NCI-H1436 (cell line): ENCODE measurements around the gene LARP4.
A peak's percentile ranks its signal among the peaks of the same experiment; 100 is the strongest.
"Not testable (repeated sequence)": the region's sequence is repeated elsewhere in the genome, so short reads cannot be mapped to it uniquely, and the experiment has no call there.

Experiments used
- DNase-seq: peaks from one replicate; lab custom pipeline; 2025; lab: John Stamatoyannopoulos, UW

The LARP4 gene

DNA sequence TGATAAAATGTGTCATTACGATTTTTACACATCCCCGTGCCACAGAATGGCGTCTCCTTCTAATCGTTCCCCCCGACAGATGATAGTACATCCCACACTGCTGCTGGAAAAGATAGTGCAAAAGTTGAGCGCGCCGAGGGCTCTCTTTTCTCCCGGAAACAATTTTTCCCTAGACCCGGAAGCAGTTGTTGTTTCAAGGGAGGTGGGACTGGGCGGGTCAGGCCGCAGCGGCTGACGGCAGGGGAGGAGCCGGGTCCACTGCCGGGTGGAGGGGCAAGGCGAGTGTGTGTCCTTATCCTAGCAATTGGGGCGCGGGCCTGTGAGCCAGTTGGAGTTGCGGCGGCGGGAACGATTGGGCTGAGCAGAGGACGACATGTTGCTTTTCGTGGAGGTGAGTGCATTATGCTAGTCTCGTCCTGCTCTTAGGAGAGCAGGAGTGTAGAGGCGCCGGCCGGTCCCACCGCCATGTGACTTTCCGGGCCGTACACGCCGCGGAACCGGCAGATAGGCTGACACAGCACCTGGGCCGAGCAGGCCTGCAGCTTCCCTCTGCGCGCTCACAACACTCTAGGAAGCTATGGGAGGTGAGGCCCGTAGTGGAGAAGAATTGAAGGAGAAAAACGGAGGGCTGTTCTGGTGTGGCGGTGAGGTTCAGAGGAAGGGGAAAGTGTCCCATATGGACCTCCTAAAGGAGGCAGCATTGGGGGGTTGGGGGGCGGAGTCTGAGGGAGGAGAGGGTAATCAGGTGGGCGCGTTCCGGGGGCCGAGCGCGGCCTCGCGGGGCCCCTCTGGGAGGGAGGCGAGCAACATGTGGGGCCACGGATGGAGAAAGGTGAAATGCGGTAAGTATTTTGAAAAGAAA is at the start of gene LARP4:
Gene LARP4, plus strand, starts transcription at position 248 of the 862 bp plus-strand sequence. Its CDS starts 126 bp downstream, at position 374.
- DNase-seq = peak; percentile 89

DNA sequence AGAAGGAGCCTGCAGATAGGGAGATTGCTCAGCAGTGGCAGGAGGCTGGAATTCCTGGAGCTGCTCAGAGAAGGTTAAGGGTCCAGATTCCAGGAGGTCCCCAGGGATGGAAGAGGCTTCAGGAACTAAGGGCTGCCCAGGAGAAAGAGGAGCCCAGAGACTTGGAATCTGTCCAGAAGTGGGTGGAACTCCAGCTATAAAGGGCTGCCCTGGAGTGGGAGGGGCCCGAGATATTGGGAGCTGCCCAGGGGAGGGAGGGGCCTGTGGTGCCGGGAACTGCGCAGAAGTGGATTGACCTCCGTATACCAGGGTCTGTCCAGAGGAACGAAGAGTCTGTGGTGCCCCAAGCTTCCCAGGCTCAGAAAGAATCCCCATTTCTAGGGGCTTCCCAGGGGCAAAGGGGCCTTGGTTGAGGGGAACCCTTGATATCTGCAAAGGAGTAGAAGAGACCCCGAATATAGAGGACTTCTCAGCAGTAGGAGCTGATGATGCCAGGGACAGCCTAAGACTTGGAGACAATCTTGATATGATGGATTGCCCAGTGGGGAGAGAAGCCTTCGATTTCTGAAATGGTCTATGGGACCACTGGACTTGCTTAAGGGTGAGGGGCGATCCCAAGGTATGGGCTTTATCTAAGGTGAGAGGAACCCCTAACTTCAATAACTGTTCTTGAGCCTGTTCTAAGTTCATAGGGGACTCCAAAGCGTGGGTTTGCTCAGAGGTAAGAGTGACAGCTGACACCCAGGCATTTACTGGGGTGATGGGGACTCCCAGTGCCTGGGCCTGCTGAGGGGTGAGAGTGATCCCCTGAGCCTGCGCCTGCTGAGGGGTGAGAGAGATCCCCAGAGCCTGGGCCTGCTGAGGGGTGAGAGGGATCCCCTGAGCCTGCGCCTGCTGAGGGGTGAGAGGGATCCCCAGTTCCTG is 49.3 kb upstream of the LARP4 start:
- no peak for DNase-seq

DNA sequence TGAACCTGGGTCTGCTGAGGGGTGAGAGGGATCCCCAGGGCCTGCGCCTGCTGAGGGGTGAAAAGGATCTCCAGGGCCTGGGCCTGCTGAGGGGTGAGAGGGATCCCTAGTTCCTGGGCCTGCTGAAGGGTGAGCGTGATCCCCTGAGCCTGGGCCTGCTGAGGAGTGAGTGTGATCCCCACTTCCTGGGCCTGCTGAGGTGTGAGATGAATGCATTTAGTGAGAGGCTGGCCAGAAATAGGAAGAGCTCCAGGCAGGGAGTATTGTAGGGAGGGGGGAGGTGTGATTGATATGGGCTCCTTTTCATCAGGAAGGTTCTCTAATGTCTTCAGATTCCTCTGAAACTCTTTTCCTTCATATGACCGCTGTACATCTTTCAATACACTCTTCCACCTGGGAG is 47.3 kb upstream of the LARP4 start:
- no peak for DNase-seq

DNA sequence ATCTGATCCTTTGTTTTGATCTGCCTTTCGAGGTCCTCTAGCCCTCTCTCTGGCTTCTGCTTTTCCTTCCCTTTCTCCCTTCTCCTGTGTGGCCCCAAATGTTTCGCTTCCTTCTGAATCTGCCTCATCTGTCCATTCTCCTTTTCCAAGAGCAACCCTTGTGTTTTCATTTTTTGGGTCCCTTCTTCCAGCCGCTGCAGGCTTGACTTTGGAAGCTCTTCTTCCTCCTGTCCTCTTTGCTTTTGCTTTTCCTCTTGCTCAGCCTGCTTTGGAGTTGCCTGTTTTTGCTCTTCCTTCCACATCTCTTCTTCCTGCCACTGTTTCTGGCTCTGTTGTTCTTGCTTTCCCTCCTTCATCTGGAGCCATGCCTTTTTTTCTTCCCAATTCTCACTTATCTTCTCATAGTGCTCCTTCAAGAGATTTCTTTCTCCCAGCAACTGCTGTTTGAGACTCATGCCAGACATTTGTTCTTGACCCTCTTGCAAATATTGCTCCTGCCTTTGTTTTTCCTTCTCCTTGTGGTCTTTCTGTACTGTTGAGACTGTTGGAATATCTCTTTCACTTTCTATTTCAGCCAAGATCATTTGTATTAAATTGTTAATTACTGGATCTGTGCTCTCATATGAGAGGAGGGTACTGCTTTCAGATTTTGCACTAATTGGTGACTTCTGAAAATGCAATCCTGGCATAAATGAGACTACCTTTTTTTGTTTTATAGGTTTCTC is 46.7 kb upstream of the LARP4 start:
- no peak for DNase-seq

DNA sequence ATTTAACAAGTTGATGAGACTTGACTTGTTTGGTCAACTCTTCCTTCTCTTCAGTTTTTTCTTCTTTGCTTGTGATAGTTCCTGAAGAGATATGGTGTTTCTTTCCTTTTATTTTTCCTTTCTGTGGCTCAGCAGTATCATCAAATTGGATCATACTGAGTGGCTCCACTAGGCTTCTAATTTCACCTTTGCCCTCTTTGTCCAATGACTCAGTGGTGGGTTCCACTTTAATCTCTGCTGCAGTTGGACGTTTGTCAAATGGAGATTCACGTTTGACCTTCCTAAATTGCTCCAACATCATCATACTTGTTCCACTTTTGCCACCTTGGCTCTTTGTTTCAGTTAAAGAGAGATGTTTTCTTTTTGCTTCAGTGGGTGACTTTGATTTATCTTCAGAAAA is 45.8 kb upstream of the LARP4 start:
- no peak for DNase-seq

DNA sequence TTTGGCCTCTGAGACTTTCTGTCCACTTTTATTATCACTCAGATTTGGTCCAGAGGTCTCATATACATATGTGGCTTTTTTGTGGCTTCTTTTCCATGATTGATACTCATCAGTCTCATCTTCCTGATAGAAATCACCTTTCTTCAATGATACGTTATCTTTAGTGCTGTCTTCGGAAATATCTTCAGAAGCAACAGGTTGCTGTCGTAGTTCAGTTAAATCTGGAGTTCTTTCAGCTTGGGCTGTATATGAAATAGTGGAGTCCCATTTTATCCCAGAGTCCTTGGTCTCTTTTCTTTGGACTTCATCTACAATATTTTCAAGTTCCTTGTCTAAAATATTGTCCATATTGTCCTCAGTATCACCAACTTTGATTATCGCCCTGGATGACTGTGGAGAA is 45.3 kb upstream of the LARP4 start:
- DNase-seq = no peak

DNA sequence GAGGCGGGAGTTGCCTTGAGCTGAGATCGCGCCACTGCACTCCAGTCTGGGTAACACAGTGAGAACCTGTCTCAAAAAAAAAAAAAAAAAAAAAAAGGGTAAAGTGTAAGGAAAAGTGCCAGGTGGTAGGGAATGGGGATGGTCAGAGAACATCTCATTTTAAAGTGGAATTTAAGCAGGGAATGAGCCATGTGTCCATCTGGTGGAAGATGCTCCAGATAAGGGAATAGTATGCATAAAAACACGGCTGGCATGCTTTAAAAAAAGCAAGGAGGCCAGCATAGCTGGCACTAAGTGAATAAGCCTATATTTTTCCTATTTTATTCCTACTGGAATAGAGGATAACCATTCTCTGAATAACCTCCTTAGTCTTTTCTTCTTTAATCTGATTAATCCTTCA is 38.0 kb upstream of the LARP4 start:
- no peak for DNase-seq

DNA sequence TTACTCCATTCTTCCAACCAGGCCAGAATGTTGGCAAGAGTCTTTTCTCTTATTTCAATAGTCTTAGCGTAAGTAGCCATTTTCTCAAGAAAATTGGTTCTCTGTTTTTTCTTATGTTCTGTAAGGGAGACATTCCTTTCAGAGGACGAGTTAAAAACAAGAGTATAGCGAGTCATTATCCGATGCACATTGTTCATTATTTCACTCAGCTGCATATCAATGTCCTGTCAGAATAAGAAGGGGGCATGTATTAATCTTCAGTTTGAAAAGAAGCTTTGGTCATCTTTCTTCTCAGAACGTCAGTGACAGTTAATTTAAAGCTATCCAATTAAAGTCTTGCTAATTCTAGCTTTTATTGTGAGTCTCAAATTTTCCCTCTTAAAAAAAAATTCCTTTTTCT is 37.5 kb upstream of the LARP4 start:
- DNase-seq = no peak

DNA sequence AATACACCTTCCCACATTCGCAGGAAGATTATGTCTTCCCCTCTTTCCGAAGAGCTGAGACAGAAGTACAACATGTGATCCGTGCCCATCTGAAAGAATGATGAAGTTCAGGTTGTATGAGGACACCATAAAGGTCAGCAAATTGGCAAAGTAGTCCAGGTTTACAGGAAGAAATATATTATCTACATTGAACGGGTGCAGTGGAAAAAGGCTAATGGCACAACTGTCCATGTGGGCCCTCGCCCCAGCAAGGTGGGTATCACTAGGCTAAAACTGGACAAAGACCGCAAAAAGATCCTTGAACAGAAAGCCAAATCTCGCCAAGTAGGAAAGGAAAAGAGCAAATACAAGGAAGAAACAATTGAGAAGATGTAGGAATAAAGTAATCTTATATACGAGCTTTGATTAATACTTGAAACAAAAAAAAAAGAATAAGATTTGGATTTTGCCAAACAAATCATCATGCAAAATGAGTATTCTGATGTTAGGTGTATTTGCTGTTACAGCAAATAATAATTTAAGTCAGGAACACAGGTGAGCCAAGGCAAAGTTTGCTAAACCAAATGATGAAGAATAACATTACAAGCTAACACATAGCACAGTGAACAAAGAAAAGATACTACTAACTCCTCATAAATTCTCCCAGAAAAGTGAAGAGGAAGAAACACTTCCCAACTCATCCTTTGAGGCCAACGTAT is 34.8 kb upstream of the LARP4 start:
- DNase-seq = no peak

DNA sequence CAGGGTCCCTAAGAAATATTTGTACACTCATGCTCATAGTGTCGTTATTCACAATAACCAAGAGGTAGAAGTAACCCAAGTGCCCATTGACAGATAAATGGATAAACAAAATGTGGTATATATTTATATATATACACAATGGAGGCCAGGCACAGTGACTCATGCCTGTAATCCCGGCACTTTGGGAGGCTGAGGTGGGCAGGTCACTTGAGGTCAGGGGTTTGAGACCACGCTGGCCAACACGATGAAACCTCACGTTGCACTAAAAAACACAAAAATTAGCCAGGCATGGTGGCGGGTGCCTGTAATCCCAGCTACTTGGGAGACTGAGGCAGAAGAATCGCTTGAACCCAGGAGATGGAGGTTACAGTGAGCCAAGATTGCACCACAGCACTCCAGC is 30.0 kb upstream of the LARP4 start:
- DNase-seq = not testable (repeated sequence)

DNA sequence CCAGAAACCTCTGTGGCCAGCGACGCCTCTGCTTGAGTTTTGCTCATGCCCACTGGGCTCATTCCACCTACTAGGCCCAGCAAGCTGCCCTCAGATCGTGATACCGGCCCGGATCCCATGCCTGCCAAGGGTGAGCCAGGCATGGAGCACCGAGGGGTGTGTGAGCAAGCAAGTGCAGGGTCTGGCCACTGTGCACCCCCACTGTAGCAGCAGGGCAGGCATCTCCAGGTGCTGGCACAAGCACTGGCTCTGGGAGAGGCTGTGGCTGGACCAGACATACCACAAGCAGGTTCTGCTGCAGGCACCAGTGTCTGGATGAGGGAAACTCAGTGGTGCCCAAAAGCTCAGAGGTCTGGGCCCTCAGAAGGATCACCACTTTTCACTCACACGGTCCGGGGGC is 24.9 kb upstream of the LARP4 start:
- DNase-seq = no peak

DNA sequence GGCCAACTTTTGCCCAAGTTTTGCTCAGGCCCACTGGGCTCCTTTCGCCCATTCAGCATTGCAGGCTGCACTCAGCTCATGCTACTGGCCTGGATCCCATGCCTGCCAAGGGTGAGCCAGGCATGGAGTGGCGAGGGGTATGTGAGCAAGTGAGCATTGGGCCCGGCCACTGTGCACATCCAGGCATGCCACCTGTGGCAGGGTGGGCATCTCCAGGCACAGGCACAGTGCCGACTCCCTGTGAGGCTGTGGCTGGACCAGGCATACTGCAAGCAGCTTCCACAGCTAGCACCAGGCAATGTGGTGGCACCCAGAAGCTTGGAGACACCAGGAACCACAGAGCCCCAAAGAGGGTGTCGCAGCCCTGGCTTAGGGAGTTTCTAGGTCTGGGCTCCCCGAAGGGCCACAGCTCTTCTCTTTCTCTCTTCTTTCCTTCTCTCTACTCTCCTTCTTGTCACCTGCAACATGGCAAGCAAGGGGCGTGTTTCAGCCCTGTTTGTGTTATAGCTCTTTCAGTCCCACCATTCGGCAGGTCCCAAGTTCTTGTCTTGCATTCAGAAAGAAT is 19.8 kb upstream of the LARP4 start:
- no peak for DNase-seq

DNA sequence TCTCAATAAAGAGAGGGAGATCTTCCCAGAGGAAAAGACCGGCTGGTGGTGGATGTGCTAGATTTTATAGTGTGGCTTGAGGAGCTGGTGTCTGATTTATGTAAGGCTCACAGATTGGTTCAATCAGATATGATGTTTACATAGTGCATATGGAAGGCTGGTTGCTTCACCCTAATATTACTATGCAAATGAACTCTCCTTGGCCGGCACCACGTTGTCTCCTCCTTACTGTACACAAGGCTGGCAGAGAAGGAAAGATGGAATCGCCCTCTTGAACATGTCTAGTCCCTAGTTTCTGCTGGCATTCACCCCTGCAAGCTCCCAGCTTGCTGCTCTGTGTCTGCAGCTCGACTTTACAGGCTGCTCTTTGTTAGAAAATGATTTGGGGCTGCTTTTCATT is 13.2 kb upstream of the LARP4 start:
- no peak for DNase-seq

DNA sequence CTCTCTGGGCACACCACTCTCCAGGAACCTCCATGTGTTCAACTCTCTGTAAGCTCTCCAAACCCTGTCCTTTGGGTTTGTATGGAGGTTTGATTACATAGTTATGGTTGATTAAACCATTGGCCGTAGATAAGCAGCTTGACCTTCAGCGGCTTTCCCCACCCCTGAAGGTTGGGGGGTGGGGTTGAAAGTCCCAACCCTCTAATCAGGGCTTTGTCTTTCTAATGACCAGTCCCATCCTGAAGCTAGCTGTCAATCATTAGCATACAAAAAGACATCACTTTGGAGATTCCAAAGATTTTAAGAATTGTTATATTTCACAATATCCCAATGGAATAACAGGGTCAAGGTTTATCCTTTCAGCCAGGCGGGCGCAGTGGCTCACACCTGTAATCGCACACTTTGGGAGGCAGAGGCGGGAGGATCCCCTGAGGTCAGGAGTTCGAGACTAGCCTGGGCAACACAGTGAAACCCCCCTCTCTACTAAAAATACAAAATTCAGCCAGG is 12.7 kb upstream of the LARP4 start:
- DNase-seq = no peak

DNA sequence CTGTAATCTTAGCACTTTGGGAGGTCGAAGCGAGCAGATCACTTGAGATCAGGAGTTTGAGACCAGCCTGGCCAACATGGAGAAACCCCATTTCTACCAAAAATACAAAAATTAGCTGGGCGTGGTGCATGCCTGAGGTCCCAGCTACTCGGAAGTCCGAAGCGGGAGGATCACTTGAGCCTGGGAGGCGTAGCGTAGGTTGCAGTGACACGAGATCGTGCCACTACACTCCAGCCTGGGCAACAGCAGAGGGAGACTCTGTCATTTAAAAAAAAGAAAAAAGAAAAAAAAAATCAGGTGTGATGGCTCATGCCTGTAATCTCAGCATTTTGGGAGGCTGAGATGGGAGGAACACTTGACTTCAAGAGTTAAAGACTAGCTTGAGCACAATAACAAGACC is 11.9 kb upstream of the LARP4 start:
- not testable (repeated sequence) for DNase-seq

DNA sequence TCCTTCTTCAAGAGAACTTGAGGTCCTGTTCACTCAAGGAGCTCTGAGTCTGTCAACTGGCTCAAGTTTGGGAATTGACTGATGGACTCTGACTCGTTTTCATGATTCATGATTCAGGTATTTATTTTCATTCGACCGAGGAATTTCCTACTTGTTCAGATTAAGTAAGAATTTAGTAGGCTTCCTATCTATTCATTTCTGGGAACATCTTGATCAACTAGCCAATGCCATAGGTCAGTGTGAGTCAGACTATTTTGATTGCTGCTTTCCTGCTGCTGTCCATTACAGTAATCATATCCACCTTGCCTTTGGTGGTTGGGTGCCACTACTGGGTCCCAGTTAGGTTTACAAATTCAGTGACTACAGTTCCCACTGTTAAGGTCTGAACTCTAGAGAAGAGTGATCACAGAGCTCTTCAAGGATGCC is 10.4 kb upstream of the LARP4 start:
- DNase-seq = no peak

DNA sequence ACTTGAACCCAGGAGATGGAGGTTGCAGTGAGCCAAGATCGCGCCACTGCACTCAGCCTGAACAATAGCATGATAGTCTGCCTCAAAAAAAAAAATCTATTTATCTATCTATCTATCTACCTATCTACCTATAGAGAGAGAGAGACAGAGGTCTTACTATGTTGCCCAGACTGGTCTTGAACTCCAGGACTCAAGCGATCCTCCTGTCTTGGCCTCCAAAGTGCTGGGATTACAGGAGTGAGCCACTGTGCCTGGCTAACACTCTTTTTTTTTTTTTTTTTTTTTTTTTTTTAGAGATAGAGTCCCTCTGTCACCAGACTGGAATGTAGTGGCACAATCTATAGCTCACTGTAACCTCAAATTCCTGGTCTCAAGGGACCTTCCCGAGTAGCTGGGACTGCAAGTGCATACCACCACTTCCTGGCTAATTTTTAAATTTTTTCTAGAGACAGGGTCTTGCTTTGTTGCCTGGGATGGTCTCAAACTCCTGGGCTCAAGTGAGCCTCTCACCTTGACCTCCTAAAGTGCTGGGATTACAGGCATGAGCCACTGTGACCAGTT is 6.1 kb upstream of the LARP4 start:
- DNase-seq = no peak

DNA sequence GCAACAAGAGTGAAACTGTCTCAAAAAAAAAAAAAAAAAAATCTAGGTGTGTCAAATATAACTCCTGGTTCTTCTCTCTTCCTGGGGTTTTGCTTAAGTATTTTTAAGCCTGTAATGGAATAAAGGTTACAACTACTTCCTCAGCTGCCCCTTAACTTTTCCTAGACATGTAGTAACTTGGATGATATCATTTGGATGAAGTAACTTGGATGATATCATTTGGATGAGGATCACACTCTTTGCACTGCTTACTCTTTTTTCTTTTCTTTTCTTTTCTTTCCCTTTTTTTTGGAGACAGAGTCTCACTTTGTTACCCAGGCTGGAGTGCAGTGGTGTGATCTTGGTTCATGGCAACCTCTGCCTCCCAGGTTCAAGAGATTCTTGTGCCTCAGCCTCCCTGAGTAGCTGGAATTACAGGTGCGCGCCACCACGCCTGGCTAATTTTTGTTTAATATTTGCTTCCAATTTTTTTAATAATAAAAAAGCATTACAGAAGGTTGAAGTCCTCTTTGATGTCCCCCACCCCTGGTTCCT is 3.5 kb upstream of the LARP4 start:
- DNase-seq = no peak

DNA sequence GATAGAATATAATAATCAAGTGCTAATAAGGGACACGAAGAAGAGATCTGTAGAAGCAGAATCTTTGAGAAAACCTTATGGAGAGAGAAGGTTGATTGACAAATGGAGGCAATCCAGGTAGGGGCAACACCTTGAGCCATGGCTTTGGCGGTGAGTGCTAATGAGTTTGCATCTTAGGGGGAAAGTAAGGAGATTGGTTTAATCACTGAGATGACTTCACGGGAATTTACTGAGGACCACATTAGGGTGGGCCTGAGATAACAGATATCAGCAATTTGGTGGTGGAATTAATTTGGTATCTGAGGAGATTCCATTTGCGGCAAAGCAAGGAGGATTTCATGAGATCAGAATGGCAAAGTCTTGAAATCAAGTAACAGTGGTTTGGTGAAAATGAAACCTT is 1.8 kb upstream of the LARP4 start:
- no peak for DNase-seq

DNA sequence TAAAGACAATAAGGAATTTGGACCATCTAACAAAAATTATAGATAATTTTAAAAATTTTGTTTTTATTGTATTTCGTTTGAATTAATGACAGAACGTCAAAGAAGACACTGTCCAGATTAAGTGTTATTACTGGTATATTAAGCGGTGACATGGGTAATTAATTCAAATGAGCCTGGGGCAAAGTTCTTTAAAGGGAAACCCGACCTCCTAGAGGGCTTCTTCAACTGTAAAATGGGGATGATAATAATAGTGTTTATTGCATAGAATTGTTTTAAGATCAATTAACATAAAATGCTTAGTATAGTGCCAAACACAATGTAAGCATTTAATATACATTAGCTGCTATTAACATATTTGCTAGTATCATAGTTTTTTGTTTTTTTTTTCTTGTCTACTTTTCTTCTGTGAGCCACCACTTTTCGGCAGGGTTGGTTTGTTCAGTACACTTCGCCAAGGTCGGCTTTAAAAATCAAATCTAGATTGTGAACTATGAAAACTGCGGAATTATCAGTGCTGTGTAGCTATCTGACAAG is 514 bp upstream of the LARP4 start:
- DNase-seq = peak; percentile 10
